ENCODE results near the gene CHEK1. TPM values are rescaled to one million over a fixed set of nuclear protein-coding genes. Genes with fewer than 3 reads are reported as not detected.

Gene CHEK1
- total RNA-seq, 4 donors from 2014 or later, result 0.42 to 0.56 TPM; not detected in 2

DNA sequence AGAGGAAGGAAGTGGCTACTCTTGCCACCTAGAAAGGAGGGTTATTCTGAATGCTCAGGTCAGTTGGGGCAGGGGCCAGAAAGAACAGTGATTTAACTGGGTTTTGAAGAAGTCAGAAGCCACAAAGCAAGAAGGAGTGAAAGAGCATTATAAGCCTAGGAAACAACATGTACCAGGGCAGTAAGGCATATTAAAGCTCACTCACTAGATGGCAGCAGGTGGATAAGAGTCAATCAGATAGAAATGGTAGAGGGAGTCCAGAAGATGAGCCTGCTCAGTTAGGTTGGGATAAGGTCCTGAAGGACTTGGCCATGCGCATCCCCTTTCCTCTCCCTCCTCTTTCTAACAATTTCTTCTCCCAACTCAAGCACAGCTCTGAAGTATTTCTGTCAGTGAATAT, 99.2 kb downstream of the CHEK1 start:
- Histone ChIP-seq H3K36me3 (no peaks in the 10 kb centered on the region), H3K27ac (no peak overlapping the region), H3K4me3 (no peak overlapping the region), H3K27me3 (no peaks in the 10 kb centered on the region), H3K4me1 (no peaks in the 10 kb centered on the region), H3K9me3 (no peaks in the 10 kb centered on the region)
- in situ Hi-C loops (cut with MboI; ENCODE audit: low sequenced_read_pairs in 4 of 4), result no loop called here
- DNase-seq, result no peak
- TF ChIP-seq, protein P1, sequence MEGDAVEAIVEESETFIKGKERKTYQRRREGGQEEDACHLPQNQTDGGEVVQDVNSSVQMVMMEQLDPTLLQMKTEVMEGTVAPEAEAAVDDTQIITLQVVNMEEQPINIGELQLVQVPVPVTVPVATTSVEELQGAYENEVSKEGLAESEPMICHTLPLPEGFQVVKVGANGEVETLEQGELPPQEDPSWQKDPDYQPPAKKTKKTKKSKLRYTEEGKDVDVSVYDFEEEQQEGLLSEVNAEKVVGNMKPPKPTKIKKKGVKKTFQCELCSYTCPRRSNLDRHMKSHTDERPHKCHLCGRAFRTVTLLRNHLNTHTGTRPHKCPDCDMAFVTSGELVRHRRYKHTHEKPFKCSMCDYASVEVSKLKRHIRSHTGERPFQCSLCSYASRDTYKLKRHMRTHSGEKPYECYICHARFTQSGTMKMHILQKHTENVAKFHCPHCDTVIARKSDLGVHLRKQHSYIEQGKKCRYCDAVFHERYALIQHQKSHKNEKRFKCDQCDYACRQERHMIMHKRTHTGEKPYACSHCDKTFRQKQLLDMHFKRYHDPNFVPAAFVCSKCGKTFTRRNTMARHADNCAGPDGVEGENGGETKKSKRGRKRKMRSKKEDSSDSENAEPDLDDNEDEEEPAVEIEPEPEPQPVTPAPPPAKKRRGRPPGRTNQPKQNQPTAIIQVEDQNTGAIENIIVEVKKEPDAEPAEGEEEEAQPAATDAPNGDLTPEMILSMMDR (IDR thresholded peaks at IDR 0.05 in 4 of 5, conservative IDR thresholded peaks at IDR 0.05 in 1 of 5), result no peak
- no peak for TF ChIP-seq POLR2A (IDR thresholded peaks at IDR 0.05)
- intact Hi-C loops (cut with DNase I; ENCODE audit: low total_unique reads), result no loop called here
- no peak for ATAC-seq

Other genes with a start within 250 kb of the CHEK1 start
- 1 to 10 TPM; 5.2 to 7.9 (median 6.6) TPM for gene FEZ1, start 128.9 kb upstream of the CHEK1 start, total RNA-seq
- 100 to 1,000 TPM in 3 of 4 donors, 10 to 100 TPM in 1; 88.9 to 140 (median 127) TPM for gene EI24, start 55.7 kb upstream of the CHEK1 start, total RNA-seq
- 10 to 100 TPM; 31.5 to 34.6 (median 32.9) TPM for gene STT3A, start 32.3 kb upstream of the CHEK1 start, total RNA-seq
- not detected for gene ACRV1, start 55.7 kb downstream of the CHEK1 start, total RNA-seq
- not detected for gene PATE1, start 121.1 kb downstream of the CHEK1 start, total RNA-seq
- gene PATE2, start 153.7 kb downstream of the CHEK1 start, total RNA-seq, result not detected
- not detected for gene PATE3, start 163.0 kb downstream of the CHEK1 start, total RNA-seq
- not detected for gene PATE4, start 208.2 kb downstream of the CHEK1 start, total RNA-seq